HFF-Myc (cell line): ENCODE measurements around the gene WNT9B.
A peak's percentile ranks its signal among the peaks of the same experiment; 100 is the strongest.

Experiments used
- DNase-seq: peaks from one replicate; pipeline ENCODE4 v3.0.0-alpha.2; 2011; ENCODE audit warnings: low read depth; ENCODE audit errors: extremely low read depth
- H3K4me3 ChIP-seq: replicated peaks from 2 replicates; pipeline ENCODE4 v1.5.1; 2011; ENCODE audit warnings: low read depth, mild to moderate bottlenecking, control low read depth, low read length
- CTCF ChIP-seq: IDR thresholded peaks from 2 replicates; pipeline ENCODE4 v1.5.1; 2012; ENCODE audit warnings: mild to moderate bottlenecking, low read depth, low read length, control low read depth; ENCODE audit errors: missing control alignments

Gene WNT9B

GRCh38 chr17:46811978-46812583, 39.3 kb upstream of the WNT9B start:
- H3K4me3 ChIP-seq = no peak overlapping the region
- DNase-seq = peak; percentile 4
- TF ChIP-seq CTCF = no peak

- no peak for TF ChIP-seq CTCF
- H3K4me3 ChIP-seq = no peak overlapping the region
- no peak for DNase-seq
Observed at GRCh38 chr17:46812624-46813318, 38.6 kb upstream of the WNT9B start.

DNA sequence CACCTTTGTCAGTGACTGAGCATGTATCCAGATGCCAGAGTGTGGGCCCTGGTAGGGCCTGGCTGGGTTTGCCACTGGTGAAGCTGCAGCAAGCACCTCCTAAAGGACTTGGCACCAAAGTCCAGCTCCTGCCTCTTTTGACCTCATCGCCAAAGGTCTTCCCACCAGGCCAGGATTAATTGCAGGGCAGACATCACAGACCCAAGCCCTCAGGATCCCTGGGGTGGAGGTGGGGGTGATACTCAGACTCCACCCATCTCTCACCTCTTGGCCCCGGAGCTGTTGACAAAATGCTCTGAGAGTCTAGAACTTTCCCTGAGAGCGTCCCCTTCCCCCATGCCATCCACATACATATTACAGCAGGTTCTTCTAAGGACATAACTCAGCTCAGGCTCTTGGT, 37.5 kb upstream of the WNT9B start:
- DNase-seq = no peak
- no peak for TF ChIP-seq CTCF
- no peak overlapping the region for H3K4me3 ChIP-seq

GRCh38 chr17:46814446-46814845, 36.9 kb upstream of the WNT9B start:
- H3K4me3 ChIP-seq = no peak overlapping the region
- no peak for DNase-seq
- no peak for TF ChIP-seq CTCF

- no peak for TF ChIP-seq CTCF
- DNase-seq = no peak
- H3K4me3 ChIP-seq = no peak overlapping the region
Observed at GRCh38 chr17:46815474-46816353, 35.7 kb upstream of the WNT9B start.

DNA sequence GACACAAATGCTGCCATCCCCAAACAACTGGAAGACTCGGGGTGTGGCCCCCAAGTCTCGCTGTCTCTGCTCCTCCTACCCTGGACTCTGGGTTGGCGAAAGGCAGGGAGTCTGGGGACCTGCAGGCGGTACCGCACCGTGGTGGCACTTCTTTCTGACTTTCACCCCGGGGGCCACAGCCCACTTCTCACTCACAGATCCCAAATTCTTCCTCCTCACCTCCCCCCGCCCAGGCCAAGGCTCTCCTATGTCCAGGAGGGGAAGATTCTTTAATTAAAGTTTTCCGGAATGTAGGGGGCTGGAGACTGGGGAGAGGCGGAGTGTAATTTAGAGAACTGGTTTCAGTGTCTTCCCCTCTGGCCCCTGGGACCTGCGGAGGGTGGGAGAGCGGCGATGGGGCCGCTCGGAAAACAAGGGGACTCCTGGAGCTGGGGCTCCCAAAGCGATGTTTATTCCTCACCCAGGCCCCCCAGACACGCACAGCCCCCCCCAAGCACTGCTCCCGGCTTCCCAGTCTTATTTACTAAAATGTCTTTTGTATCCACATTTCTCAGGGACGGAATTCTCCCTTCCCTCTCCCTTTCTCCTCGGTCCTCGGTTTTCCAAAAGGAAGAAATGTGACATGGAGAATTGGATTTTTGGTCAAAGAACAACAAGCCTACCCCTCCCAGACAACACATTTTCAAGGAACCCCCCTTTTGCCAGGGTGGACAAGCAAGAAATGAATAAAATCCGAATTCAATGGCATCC, 34.1 kb upstream of the WNT9B start:
- H3K4me3 ChIP-seq = no peak overlapping the region
- no peak for TF ChIP-seq CTCF
- DNase-seq = no peak
